Liver (tissue), 9 donors: ENCODE measurements around the gene NFATC4. TPM values are rescaled to one million over a fixed set of nuclear protein-coding genes. Genes with fewer than 3 reads are reported as not detected.

Source experiments
- DNase-seq: peaks from one replicate; pipeline ENCODE4 v3.0.0-alpha.2; 2017; ENCODE audit warnings: low spot score
- H3K27ac ChIP-seq, 2 donors: one replicate each; pipeline ENCODE4 v1.7.0; 2013; ENCODE audit warnings: inconsistent platforms in 2 of 2, low read length in 2 of 2, control low read depth in 1 of 2, low read depth in 1 of 2, mild to moderate bottlenecking in 1 of 2
- H3K27me3 ChIP-seq, 4 donors: one replicate each; pipeline versions ENCODE4 v1.6.1 to v1.7.0; 2013; ENCODE audit warnings: low read length in 3 of 4, inconsistent platforms in 1 of 4, mild to moderate bottlenecking in 1 of 4, moderate library complexity in 1 of 4; ENCODE audit not compliant: control insufficient read depth in 4 of 4, insufficient read depth in 4 of 4
- H3K36me3 ChIP-seq, 4 donors: one replicate each; pipeline versions ENCODE4 v1.6.1 to v1.7.0; 2013; ENCODE audit warnings: low read length in 3 of 4, mild to moderate bottlenecking in 3 of 4, low read depth in 1 of 4, moderate library complexity in 1 of 4; ENCODE audit not compliant: control insufficient read depth in 4 of 4, insufficient read depth in 3 of 4
- H3K4me1 ChIP-seq, 4 donors: one replicate each; pipeline versions ENCODE4 v1.6.1 to v1.7.0; 2013; ENCODE audit warnings: low read length in 3 of 4, mild to moderate bottlenecking in 3 of 4, moderate library complexity in 1 of 4; ENCODE audit not compliant: control insufficient read depth in 4 of 4, insufficient read depth in 4 of 4
- H3K4me3 ChIP-seq, 3 donors: one replicate each; pipeline versions ENCODE4 v1.6.1 to v1.7.0; 2013; ENCODE audit warnings: low read length in 3 of 3, control low read depth in 1 of 3, low read depth in 1 of 3, mild to moderate bottlenecking in 1 of 3
- H3K9ac ChIP-seq, 2 donors: one replicate each; pipeline ENCODE4 v1.7.0; 2013; ENCODE audit warnings: low read length in 2 of 2, mild to moderate bottlenecking in 2 of 2, moderate library complexity in 2 of 2, control low read depth in 1 of 2, low read depth in 1 of 2
- H3K9me3 ChIP-seq, 4 donors: one replicate each; pipeline versions ENCODE4 v1.6.1 to v1.7.0; 2013; ENCODE audit warnings: low read length in 3 of 4; ENCODE audit not compliant: control insufficient read depth in 4 of 4
- CTCF ChIP-seq: fragments of 150-350 bp; IDR thresholded peaks from 2 replicates; pipeline ENCODE4 v1.5.1; 2017; ENCODE audit warnings: improper control_type of control experiment, low read depth, low read length; ENCODE audit not compliant: missing input control
- EGR1 ChIP-seq, 2 donors: IDR thresholded peaks; 2 replicates each; pipeline ENCODE4 v1.6.1; 2016 to 2018; ENCODE audit warnings: antibody characterized with exemption in 2 of 2, low read depth in 2 of 2
- FOXA1 ChIP-seq: IDR thresholded peaks from 2 replicates; pipeline ENCODE4 v1.6.1; 2016; ENCODE audit warnings: antibody characterized with exemption
- FOXA2 ChIP-seq: IDR thresholded peaks from 2 replicates; pipeline ENCODE4 v1.6.1; 2016; ENCODE audit warnings: antibody characterized with exemption
- GABPA ChIP-seq, 2 donors: IDR thresholded peaks in 1 of 2; conservative IDR thresholded peaks in 1 of 2; 2 replicates each; pipeline ENCODE4 v1.6.1; 2016; ENCODE audit warnings: antibody characterized with exemption in 2 of 2, mild to moderate bottlenecking in 1 of 2, moderate library complexity in 1 of 2
- HNF4A ChIP-seq, 2 donors: conservative IDR thresholded peaks; 2 replicates each; pipeline ENCODE4 v1.6.1; 2016; ENCODE audit warnings: antibody characterized with exemption in 2 of 2, mild to moderate bottlenecking in 2 of 2
- HNF4G ChIP-seq: IDR thresholded peaks from 2 replicates; pipeline ENCODE4 v1.6.1; 2016; ENCODE audit warnings: antibody characterized with exemption
- JUND ChIP-seq, 2 donors: IDR thresholded peaks; 2 replicates each; pipeline ENCODE4 v1.6.1; 2016; ENCODE audit warnings: antibody characterized with exemption in 2 of 2
- MAX ChIP-seq: IDR thresholded peaks from 2 replicates; pipeline ENCODE4 v1.6.1; 2016; ENCODE audit warnings: antibody characterized with exemption
- NR2F2 ChIP-seq: IDR thresholded peaks from 2 replicates; pipeline ENCODE4 v1.6.1; 2016; ENCODE audit warnings: antibody characterized with exemption
- REST ChIP-seq: IDR thresholded peaks from 2 replicates; pipeline ENCODE4 v1.6.1; 2016; ENCODE audit warnings: antibody characterized with exemption, mild to moderate bottlenecking
- RXRA ChIP-seq, 2 donors: IDR thresholded peaks; 2 replicates each; pipeline ENCODE4 v1.6.1; 2017 to 2018; ENCODE audit warnings: antibody characterized with exemption in 2 of 2, mild to moderate bottlenecking in 1 of 2
- TAF1 ChIP-seq: conservative IDR thresholded peaks from 2 replicates; pipeline ENCODE4 v1.6.1; 2016; ENCODE audit warnings: antibody characterized with exemption, mild to moderate bottlenecking
- ZBTB33 ChIP-seq: IDR thresholded peaks from 2 replicates; pipeline ENCODE4 v1.6.1; 2016; ENCODE audit warnings: antibody characterized with exemption
- WGBS: extraction: QIAGEN DNeasy Blood & Tissue Kit; methylation state at CpG from one replicate; pipeline ENCODE4 v1.1.7; 2013; 5-methylcytosine and 5-hydroxymethylcytosine counted together
- polyA plus RNA-seq, 2 donors: library from polyadenylated mRNA; stranded (reverse) in 1 of 2; unstranded in 1 of 2; fragments of 200-250 nt in 1 of 2; fragments of >200 nt in 1 of 2; fragmentation: Nextera tagmentation in 1 of 2; extraction: Ambion mirVana in 1 of 2; gene quantifications; one replicate each; pipeline versions ENCODE4 v1.2.1 to v1.2.3, GENCODE V29; 2013 to 2015
- total RNA-seq, 2 donors: library from RNA; depleted of rRNA; stranded (reverse); fragments of >200 nt; gene quantifications; one replicate each; pipeline ENCODE4 v1.2.3, GENCODE V29; 2014
- donor health status: healthy.
- donor health status: healthy.
- donor health status: healthy.
- donor health status: healthy.
- donor health status: healthy.

The NFATC4 gene
- total and polyA plus RNA-seq, 4 donors = 1.0 to 3.6 (median 1.8) TPM

- Histone ChIP-seq H3K9ac (peak overlapping the region in 1 of 2 donors; percentile 38), H3K9me3 (no peaks in the 10 kb centered on the region), H3K27me3 (no peaks in the 10 kb centered on the region), H3K36me3 (no peaks in the 10 kb centered on the region), H3K4me1 (peaks cover 3 to 28% (median 10%) of the 10 kb centered on the region in 4 donors), H3K4me3 (peak overlapping the region in 1 of 3 donors; percentile 32), H3K27ac (no peak overlapping the region)
- TF ChIP-seq RXRA (IDR thresholded peaks at IDR 0.05) = no peak
- TF ChIP-seq HNF4A (conservative IDR thresholded peaks at IDR 0.05) = no peak
- TF ChIP-seq ZBTB33 = no peak
- no peak for TF ChIP-seq CTCF
- TF ChIP-seq FOXA2 = no peak
- no peak for TF ChIP-seq FOXA1
- TF ChIP-seq TAF1 = no peak
- TF ChIP-seq JUND (IDR thresholded peaks at IDR 0.05) = no peak
- TF ChIP-seq MAX = no peak
- no peak for TF ChIP-seq HNF4G
- TF ChIP-seq EGR1 (IDR thresholded peaks at IDR 0.05; ENCODE audit: low read depth in 2 of 2) = no peak
- no peak for TF ChIP-seq GABPA (IDR thresholded peaks at IDR 0.05 in 1 of 2, conservative IDR thresholded peaks at IDR 0.05 in 1 of 2)
- no peak for TF ChIP-seq REST
- WGBS = 82% methylated on average over 14 of the region's 14 CpGs
- no peak for DNase-seq
Observed at GRCh38 chr14:24338843-24339242, 29.1 kb upstream of the NFATC4 start.

- H3K36me3 ChIP-seq = no peaks in the 10 kb centered on the region
- peaks cover under 1 to 22% (median 7%) of the 10 kb centered on the region in 4 donors for H3K4me1 ChIP-seq
- no peak for DNase-seq
- H3K27ac ChIP-seq = no peak within 1 kb of the TSS
- no peaks in the 10 kb centered on the region for H3K9me3 ChIP-seq
- peak within 1 kb of the TSS; percentile 32 to 47 (median 32) for H3K4me3 ChIP-seq
- no peak for TF ChIP-seq EGR1 (IDR thresholded peaks at IDR 0.05; ENCODE audit: low read depth in 2 of 2)
- peak; percentile 99 for TF ChIP-seq NR2F2
- no peak for TF ChIP-seq FOXA1
- TF ChIP-seq MAX = no peak
- no peak for TF ChIP-seq HNF4A (conservative IDR thresholded peaks at IDR 0.05)
- TF ChIP-seq RXRA (IDR thresholded peaks at IDR 0.05) = peak in 1 of 2 donors; percentile 46
- WGBS = 24% methylated on average over 51 of the region's 51 CpGs
- H3K27me3 ChIP-seq = no peaks in the 10 kb centered on the region
- peak within 1 kb of the TSS in 1 of 2 donors; percentile 38 for H3K9ac ChIP-seq
Observed at GRCh38 chr14:24339284-24340151, 28.5 kb upstream of the NFATC4 start, which contains the start of gene RIPK3. Gene RIPK3, minus strand, starts transcription at chr14:24339991. Its CDS starts 165 bp downstream, at chr14:24339826.
